IMR-90 (cell line): Measurements from ENCODE around the gene OPALIN. TPM values are rescaled to one million over a fixed set of nuclear protein-coding genes. Genes with fewer than 3 reads are reported as not detected.

ENCODE experiments used
- ATAC-seq: fragments of 200-7000 bp; cut with Tn5 transposase; 2 replicates; pipeline ENCODE4 v1.9.1; 2020; ENCODE audit warnings: low read depth, mild to moderate bottlenecking, moderate library complexity
- BruUV-seq: library from RNA; stranded (reverse); fragments of 400-500 nt; replicated peaks from 2 replicates; lab custom pipeline; 2021; lab: Mats Ljungman, UMichigan
- CTCF ChIA-PET: fragments of 300-600 bp; formaldehyde crosslinking; extraction: SDS; loops from one replicate; lab custom pipeline; 2021; ENCODE audit warnings: antibody characterized with exemption; lab: Yijun Ruan, JAX
- POLR2A ChIA-PET: fragments of 300-600 bp; sonication (Branson Sonifier 250); formaldehyde crosslinking; loops from one replicate; lab custom pipeline; 2022; ENCODE audit warnings: antibody characterized with exemption; ENCODE audit not compliant: unreplicated experiment; lab: Charles Lee
- DNase-seq: peaks from one replicate; pipeline ENCODE4 v3.0.0; 2013
- H2AFZ ChIP-seq: replicated peaks from 2 replicates; pipeline ENCODE3; 2013; ENCODE audit warnings: low read length, mild to moderate bottlenecking; ENCODE audit not compliant: poor library complexity
- H2AK5ac ChIP-seq: 2 replicates; pipeline ENCODE4 v1.6.1; 2013; ENCODE audit warnings: low read depth, low read length, inconsistent platforms
- H2AK9ac ChIP-seq: replicated peaks from 2 replicates; pipeline ENCODE3; 2013; ENCODE audit warnings: mild to moderate bottlenecking, low read depth, low read length, moderate library complexity; ENCODE audit not compliant: poor library complexity
- H2BK120ac ChIP-seq: 2 replicates; pipeline ENCODE4 v1.6.1; 2013; ENCODE audit warnings: low read depth, low read length, inconsistent platforms
- H2BK15ac ChIP-seq: 3 replicates; pipeline ENCODE4 v1.6.1; 2013; ENCODE audit warnings: low read depth, low read length, inconsistent platforms
- H2BK20ac ChIP-seq: 2 replicates; pipeline ENCODE4 v1.6.1; 2013; ENCODE audit warnings: low read depth, mild to moderate bottlenecking, inconsistent platforms, low read length, moderate library complexity
- H2BK5ac ChIP-seq: 2 replicates; pipeline ENCODE4 v1.6.1; 2013; ENCODE audit warnings: mild to moderate bottlenecking, low read depth, low read length, inconsistent platforms; ENCODE audit not compliant: poor library complexity, severe bottlenecking
- H3K14ac ChIP-seq: replicated peaks from 2 replicates; pipeline ENCODE4 v1.6.1; 2013; ENCODE audit warnings: low read depth, low read length, inconsistent platforms
- H3K18ac ChIP-seq: 2 replicates; pipeline ENCODE4 v1.6.1; 2013; ENCODE audit warnings: low read depth, low read length, control low read depth
- H3K23ac ChIP-seq: 2 replicates; pipeline ENCODE4 v1.6.1; 2013; ENCODE audit warnings: low read depth, low read length, inconsistent platforms
- H3K27ac ChIP-seq: 2 replicates; pipeline ENCODE4 v1.5.1; 2013; ENCODE audit warnings: mild to moderate bottlenecking, control low read depth, low read length; ENCODE audit not compliant: insufficient read depth
- H3K27me3 ChIP-seq: 2 replicates; pipeline ENCODE4 v1.6.1; 2013; ENCODE audit warnings: low read length; ENCODE audit not compliant: control insufficient read depth, insufficient read depth
- H3K36me3 ChIP-seq: 2 replicates; pipeline ENCODE4 v1.6.1; 2013; ENCODE audit warnings: low read length, mixed read lengths; ENCODE audit not compliant: control insufficient read depth, insufficient read depth
- H3K4ac ChIP-seq: 2 replicates; pipeline ENCODE4 v1.6.1; 2013; ENCODE audit warnings: low read depth, low read length, inconsistent platforms
- H3K4me1 ChIP-seq: 2 replicates; pipeline ENCODE4 v1.6.1; 2013; ENCODE audit warnings: low read length, mixed read lengths; ENCODE audit not compliant: control insufficient read depth, insufficient read depth
- H3K4me2 ChIP-seq: 2 replicates; pipeline ENCODE4 v1.6.1; 2013; ENCODE audit warnings: low read depth, mild to moderate bottlenecking, control low read depth, low read length, moderate library complexity
- H3K4me3 ChIP-seq: 2 replicates; pipeline ENCODE4 v1.5.1; 2013; ENCODE audit warnings: low read depth, mild to moderate bottlenecking, control low read depth, low read length, moderate library complexity; ENCODE audit not compliant: insufficient read depth
- H3K56ac ChIP-seq: 2 replicates; pipeline ENCODE4 v1.6.1; 2013; ENCODE audit warnings: low read length, inconsistent platforms; ENCODE audit not compliant: insufficient read depth; ENCODE audit errors: extremely low read depth
- H3K79me1 ChIP-seq, 2 experiments: 2 replicates each; pipeline ENCODE4 v1.6.1; 2013; ENCODE audit warnings: low read length in 2 of 2, inconsistent platforms in 1 of 2, low read depth in 1 of 2
- H3K9ac ChIP-seq: 2 replicates; pipeline ENCODE4 v1.6.1; 2013; ENCODE audit warnings: low read depth, low read length, control low read depth
- H3K9me1 ChIP-seq: 2 replicates; pipeline ENCODE4 v1.6.1; 2013; ENCODE audit warnings: low read length, inconsistent platforms; ENCODE audit not compliant: insufficient read depth
- H3K9me3 ChIP-seq: 2 replicates; pipeline ENCODE4 v1.6.1; 2013; ENCODE audit warnings: low read length; ENCODE audit not compliant: control insufficient read depth, insufficient read depth
- H4K20me1 ChIP-seq: 2 replicates; pipeline ENCODE4 v1.6.1; 2013; ENCODE audit warnings: low read length, inconsistent platforms; ENCODE audit not compliant: insufficient read depth
- H4K5ac ChIP-seq: 2 replicates; pipeline ENCODE4 v1.6.1; 2013; ENCODE audit warnings: mild to moderate bottlenecking, low read depth, low read length, control low read depth
- H4K8ac ChIP-seq, 2 experiments: 2 replicates each; pipeline ENCODE4 v1.6.1; 2013; ENCODE audit warnings: low read depth in 2 of 2, low read length in 2 of 2, control low read depth in 1 of 2, inconsistent platforms in 1 of 2
- H4K91ac ChIP-seq: 2 replicates; pipeline ENCODE4 v1.6.1; 2013; ENCODE audit warnings: low read depth, low read length, inconsistent platforms; ENCODE audit not compliant: insufficient read depth
- BHLHE40 ChIP-seq: fragments of 150-350 bp; IDR thresholded peaks from 2 replicates; pipeline ENCODE4 v1.6.1; 2016; ENCODE audit warnings: mild to moderate bottlenecking, low read depth, low read length
- CEBPB ChIP-seq: IDR thresholded peaks from 2 replicates; pipeline ENCODE4 v1.6.1; 2012; ENCODE audit warnings: low read depth, low read length, improper control_type of control experiment
- CHD1 ChIP-seq: IDR thresholded peaks from 2 replicates; pipeline ENCODE4 v1.6.1; 2012; ENCODE audit warnings: low read depth, low read length, improper control_type of control experiment
- CTCF ChIP-seq: conservative IDR thresholded peaks from 2 replicates; pipeline ENCODE4 v1.5.1; 2012; ENCODE audit warnings: mild to moderate bottlenecking, low read depth, low read length, improper control_type of control experiment
- ELK1 ChIP-seq: fragments of 150-350 bp; IDR thresholded peaks from 2 replicates; pipeline ENCODE4 v1.6.1; 2016; ENCODE audit warnings: low read depth, mild to moderate bottlenecking, low read length, moderate library complexity, borderline replicate concordance
- FOS ChIP-seq: fragments of 150-350 bp; IDR thresholded peaks from 2 replicates; pipeline ENCODE4 v1.6.1; 2016; ENCODE audit warnings: low read depth, low read length
- MAFK ChIP-seq: IDR thresholded peaks from 2 replicates; pipeline ENCODE4 v1.6.1; 2012; ENCODE audit warnings: low read depth, low read length, improper control_type of control experiment
- MAZ ChIP-seq: IDR thresholded peaks from 2 replicates; pipeline ENCODE4 v1.6.1; 2012; ENCODE audit warnings: low read depth, mild to moderate bottlenecking, low read length, improper control_type of control experiment, moderate library complexity, borderline replicate concordance
- MXI1 ChIP-seq: IDR thresholded peaks from 2 replicates; pipeline ENCODE4 v1.6.1; 2012; ENCODE audit warnings: low read depth, mild to moderate bottlenecking, low read length, moderate library complexity, borderline replicate concordance
- NFE2L2 ChIP-seq: fragments of 150-350 bp; IDR thresholded peaks from 2 replicates; pipeline ENCODE4 v1.6.1; 2016; ENCODE audit warnings: low read depth, mild to moderate bottlenecking, low read length
- POLR2A ChIP-seq: IDR thresholded peaks from 2 replicates; pipeline ENCODE4 v1.6.1; 2012; ENCODE audit warnings: mild to moderate bottlenecking, low read depth, low read length
- RAD21 ChIP-seq: IDR thresholded peaks from 2 replicates; pipeline ENCODE4 v1.6.1; 2012; ENCODE audit warnings: low read length, improper control_type of control experiment
- RCOR1 ChIP-seq: IDR thresholded peaks from 2 replicates; pipeline ENCODE4 v1.6.1; 2012; ENCODE audit warnings: mild to moderate bottlenecking, low read length, improper control_type of control experiment; ENCODE audit not compliant: insufficient replicate concordance
- RFX5 ChIP-seq: IDR thresholded peaks from 2 replicates; pipeline ENCODE4 v1.8.0; 2012; ENCODE audit warnings: low read depth, mild to moderate bottlenecking, low read length, moderate library complexity
- SMC3 ChIP-seq: fragments of 150-350 bp; IDR thresholded peaks from 2 replicates; pipeline ENCODE4 v1.6.1; 2016; ENCODE audit warnings: low read depth, mild to moderate bottlenecking, antibody characterized with exemption, low read length, moderate library complexity
- WGBS, 2 experiments: methylation state at CpG; one replicate each; pipeline versions ENCODE4 v1.1.5 to v1.1.7; 2013; ENCODE audit warnings: missing lambda C conversion rate in 2 of 2; ENCODE audit not compliant: insufficient read length in 1 of 2; ENCODE audit errors: extremely low coverage in 2 of 2; 5-methylcytosine and 5-hydroxymethylcytosine counted together
- dilution Hi-C: fragments of 300-500 bp; cut with HindIII; formaldehyde crosslinking; loops from one replicate; pipeline ENCODE4 v1.14.3; 2018; ENCODE audit warnings: low sequenced_read_pairs; ENCODE audit not compliant: unreplicated experiment
- in situ Hi-C: fragments of 300-500 bp; cut with MboI; formaldehyde crosslinking; loops from 3 replicates; pipeline ENCODE4 v1.14.3; 2019; ENCODE audit warnings: low sequenced_read_pairs, inconsistent platforms, mixed read lengths
- intact Hi-C: fragments of 100-400 bp; cut with micrococcal nuclease; formaldehyde crosslinking; loops from 2 replicates; pipeline ENCODE4 v1.10.0; 2022
- polyA plus RNA-seq, 3 experiments: library from polyadenylated mRNA; depleted of rRNA; stranded (reverse); fragments of >200 nt; gene quantifications; 2 replicates each; pipeline ENCODE4 v1.2.3, GENCODE V29; 2012; ENCODE audit warnings: low replicate concordance in 1 of 3
- total RNA-seq: library from RNA; depleted of rRNA; stranded (reverse); fragments of >200 nt; gene quantifications from 2 replicates; pipeline ENCODE4 v1.2.3, GENCODE V29; 2012
- TF ChIP-seq, protein P1 (sequence below): fragments of 150-350 bp; IDR thresholded peaks from 2 replicates; pipeline ENCODE4 v1.6.1; 2017; ENCODE audit warnings: mild to moderate bottlenecking, antibody characterized with exemption, low read length, low read depth

OPALIN gene
- total and polyA plus RNA-seq, 2 of the 4 experiments (the other 2 are of a cell fraction): not detected

- DNase-seq: no peak
- Histone ChIP-seq H3K79me1 (no peaks in the 10 kb centered on the region), H3K14ac (no peak overlapping the region), H4K91ac (no peak overlapping the region), H3K9ac (no peak overlapping the region), H4K5ac (no peak overlapping the region), H3K4ac (no peak overlapping the region), H2BK120ac (no peak overlapping the region), H2BK5ac (no peak overlapping the region), H3K4me2 (no peak overlapping the region), H2BK20ac (no peak overlapping the region), H3K9me1 (no peaks in the 10 kb centered on the region), H3K9me3 (no peaks in the 10 kb centered on the region), H3K27me3 (peaks cover 7% of the 10 kb centered on the region), H3K18ac (no peak overlapping the region), H3K36me3 (no peaks in the 10 kb centered on the region), H2AK9ac (no peak overlapping the region), H4K20me1 (no peaks in the 10 kb centered on the region), H2BK15ac (no peak overlapping the region), H2AK5ac (no peak overlapping the region), H2AFZ (no peak overlapping the region), H4K8ac (no peak overlapping the region), H3K4me3 (no peak overlapping the region), H3K4me1 (no peaks in the 10 kb centered on the region), H3K27ac (no peak overlapping the region), H3K23ac (no peak overlapping the region), H3K56ac (no peak overlapping the region)
- ChIA-PET POLR2A (no interaction called here), CTCF (no interaction called here)
- intact Hi-C loops (loop anchor here (10.0 kb wide), 1 partner anchor 604 kb away; the partner anchor contains the start of gene TCTN3), dilution Hi-C loops (no loop called here), in situ Hi-C loops (loop anchor here (5.0 kb wide), 1 partner anchor 276 kb away; no protein-coding TSS in a partner anchor)
- no TSS peak for BruUV-seq
- TF ChIP-seq POLR2A (no peak), CHD1 (no peak), MAZ (no peak), CEBPB (no peak), CTCF (no peak), MAFK (no peak), ELK1 (no peak), RAD21 (no peak), SMC3 (no peak), BHLHE40 (no peak), NFE2L2 (no peak), RCOR1 (no peak), RFX5 (no peak), FOS (no peak), MXI1 (no peak)
- TF ChIP-seq, protein P1, sequence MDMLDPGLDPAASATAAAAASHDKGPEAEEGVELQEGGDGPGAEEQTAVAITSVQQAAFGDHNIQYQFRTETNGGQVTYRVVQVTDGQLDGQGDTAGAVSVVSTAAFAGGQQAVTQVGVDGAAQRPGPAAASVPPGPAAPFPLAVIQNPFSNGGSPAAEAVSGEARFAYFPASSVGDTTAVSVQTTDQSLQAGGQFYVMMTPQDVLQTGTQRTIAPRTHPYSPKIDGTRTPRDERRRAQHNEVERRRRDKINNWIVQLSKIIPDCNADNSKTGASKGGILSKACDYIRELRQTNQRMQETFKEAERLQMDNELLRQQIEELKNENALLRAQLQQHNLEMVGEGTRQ: no peak
- ATAC-seq: no peak
- 14% methylated on average over 1 of the region's 3 CpGs; no CpG with 5 or more reads in 1 of the 2 experiments for WGBS, 2 experiments
Measured at GRCh38 chr10:96298362-96298761, 60.4 kb downstream of the OPALIN start.
